ENCODE results near the gene DDR1. TPM values are rescaled to one million over a fixed set of nuclear protein-coding genes. Genes with fewer than 3 reads are reported as not detected.

DDR1 gene
- total RNA-seq, 1 experiment from 2014 or later, result 95.2 TPM

GRCh38 chr6:30938730-30939129 lies 54.4 kb downstream of the DDR1 start:
- Histone ChIP-seq H3K27me3 (ENCODE audit: control insufficient read depth, insufficient read depth, low read length) (peaks cover 5% of the 10 kb centered on the region; the same call in 1 of the 2 replicates), H3K4me1 (ENCODE audit: control insufficient read depth, insufficient read depth, low read length) (peaks cover 8% of the 10 kb centered on the region; the same call in 1 of the 2 replicates), H3K9me3 (ENCODE audit: control insufficient read depth, insufficient read depth, low read depth, low read length) (no peaks in the 10 kb centered on the region), H3K36me3 (ENCODE audit: control insufficient read depth, insufficient read depth, low read length) (no peaks in the 10 kb centered on the region), H3K27ac (ENCODE audit: low read length) (no peak overlapping the region), H3K4me3 (ENCODE audit: low read depth in 2 of 2, low read length in 2 of 2) (no peak overlapping the region)
- ChIA-PET CTCF (no interaction called here), POLR2A (interaction anchor here (0.6 kb wide), 1 partner anchor 243 kb away, joined by 3 read pairs; no protein-coding TSS in a partner anchor)
- no TSS peak for BruUV-seq (replicated peaks)
- no peak for DNase-seq (ENCODE audit: low read depth, low spot score)
- in situ Hi-C loops (cut with HindIII; ENCODE audit: low pct_unique_long_range_greater_than_20kb, low sequenced_read_pairs), result no loop called here
- intact Hi-C loops (cut with micrococcal nuclease; ENCODE audit: unreplicated experiment), result no loop called here
- TF ChIP-seq TCF7L2 (IDR thresholded peaks at IDR 0.05; ENCODE audit: low read depth, low read length) (no peak), SIN3A (IDR thresholded peaks at IDR 0.05; ENCODE audit: borderline replicate concordance, insufficient read depth, low read depth, low read length) (no peak), CTCF (IDR thresholded peaks at IDR 0.05) (no peak), REST (IDR thresholded peaks at IDR 0.05; ENCODE audit: insufficient read depth in 1 of 2, low read depth in 2 of 2, low read length in 1 of 2) (no peak), POLR2AphosphoS5 (IDR thresholded peaks at IDR 0.05; ENCODE audit: low read depth, low read length) (no peak)
- no peak for ATAC-seq

GRCh38 chr6:30939473-30939872 lies 55.2 kb downstream of the DDR1 start:
- H3K36me3 ChIP-seq (ENCODE audit: control insufficient read depth, insufficient read depth, low read length), result no peaks in the 10 kb centered on the region
- intact Hi-C loops (cut with micrococcal nuclease; ENCODE audit: unreplicated experiment) (no loop called here), in situ Hi-C loops (cut with HindIII; ENCODE audit: low pct_unique_long_range_greater_than_20kb, low sequenced_read_pairs) (no loop called here)
- no peak for TF ChIP-seq SIN3A (IDR thresholded peaks at IDR 0.05; ENCODE audit: borderline replicate concordance, insufficient read depth, low read depth, low read length)
- TF ChIP-seq POLR2AphosphoS5 (IDR thresholded peaks at IDR 0.05; ENCODE audit: low read depth, low read length), result no peak
- TF ChIP-seq REST (IDR thresholded peaks at IDR 0.05; ENCODE audit: insufficient read depth in 1 of 2, low read depth in 2 of 2, low read length in 1 of 2), result no peak
- no peak for TF ChIP-seq TCF7L2 (IDR thresholded peaks at IDR 0.05; ENCODE audit: low read depth, low read length)
- TF ChIP-seq CTCF (IDR thresholded peaks at IDR 0.05), result no peak
- no peak for ATAC-seq
- peaks cover 8% of the 10 kb centered on the region; the same call in 1 of the 2 replicates for H3K4me1 ChIP-seq (ENCODE audit: control insufficient read depth, insufficient read depth, low read length)
- BruUV-seq (replicated peaks), result no TSS peak
- ChIA-PET CTCF (no interaction called here), POLR2A (no interaction called here)
- peaks cover 5% of the 10 kb centered on the region; the same call in 1 of the 2 replicates for H3K27me3 ChIP-seq (ENCODE audit: control insufficient read depth, insufficient read depth, low read length)
- no peak overlapping the region for H3K4me3 ChIP-seq (ENCODE audit: low read depth in 2 of 2, low read length in 2 of 2)
- H3K27ac ChIP-seq (ENCODE audit: low read length), result no peak overlapping the region
- no peaks in the 10 kb centered on the region for H3K9me3 ChIP-seq (ENCODE audit: control insufficient read depth, insufficient read depth, low read depth, low read length)
- no peak for DNase-seq (ENCODE audit: low read depth, low spot score)

All from Panc1 (cell line).